ENCODE data around the gene PLEKHA1.

GRCh38 chr10:122454603-122455080 is 80.1 kb downstream of the PLEKHA1 start, which contains the start of gene ARMS2:
- TF ChIP-seq CTCF (conservative IDR thresholded peaks at IDR 0.05; ENCODE audit: low read depth, low read length) = no peak
- no peak for TF ChIP-seq EZH2 (IDR thresholded peaks at IDR 0.05; ENCODE audit: borderline replicate concordance, low read depth, low read length, poor library complexity, severe bottlenecking)

Data from A673 (cell line).